Spinal cord (tissue), 10 donors: ENCODE results near the gene GLYR1. TPM values are rescaled to one million over a fixed set of nuclear protein-coding genes. Genes with fewer than 3 reads are reported as not detected.

Experiments used
- DNase-seq, 6 donors: peaks; one replicate each; pipeline versions ENCODE4 v3.0.0 to v3.0.0-alpha.2; 2013 to 2015; ENCODE audit warnings: low spot score in 6 of 6, low read depth in 4 of 6
- H3K27ac ChIP-seq: one replicate; pipeline ENCODE4 v1.5.1; 2013; ENCODE audit warnings: low read depth, low read length, control low read depth
- H3K27me3 ChIP-seq: one replicate; pipeline ENCODE4 v1.6.1; 2013; ENCODE audit warnings: low read length; ENCODE audit not compliant: control insufficient read depth, insufficient read depth
- H3K36me3 ChIP-seq: one replicate; pipeline ENCODE4 v1.6.1; 2013; ENCODE audit warnings: low read length; ENCODE audit not compliant: control insufficient read depth, insufficient read depth
- H3K4me1 ChIP-seq: one replicate; pipeline ENCODE4 v1.6.1; 2013; ENCODE audit warnings: low read length; ENCODE audit not compliant: control insufficient read depth, insufficient read depth
- H3K4me3 ChIP-seq: one replicate; pipeline ENCODE4 v1.5.1; 2013; ENCODE audit warnings: low read depth, low read length, control low read depth
- H3K9me3 ChIP-seq: one replicate; pipeline ENCODE4 v1.6.1; 2013; ENCODE audit warnings: low read length; ENCODE audit not compliant: control insufficient read depth, insufficient read depth
- WGBS: methylation state at CpG from one replicate; pipeline ENCODE4 v1.1.5; 2013; ENCODE audit warnings: missing lambda C conversion rate; ENCODE audit not compliant: insufficient coverage; 5-methylcytosine and 5-hydroxymethylcytosine counted together
- polyA plus RNA-seq, 2 donors: library from polyadenylated mRNA; unstranded; fragments of 120-200 nt; gene quantifications; one replicate each; pipeline ENCODE4 v1.2.1, GENCODE V29; 2013; ENCODE audit not compliant: insufficient read length in 2 of 2
- total RNA-seq, 2 donors: library from RNA; depleted of rRNA in 1 of 2; stranded (reverse); fragments of 120-200 nt in 1 of 2; fragments of >200 nt in 1 of 2; gene quantifications; one replicate each; pipeline versions ENCODE4 v1.2.3 to v1.2.4, GENCODE V29; 2013 to 2014
- donor health status: healthy.

GLYR1 gene
- total and polyA plus RNA-seq, 4 donors: 52.5 to 134 (median 80.3) TPM

DNA sequence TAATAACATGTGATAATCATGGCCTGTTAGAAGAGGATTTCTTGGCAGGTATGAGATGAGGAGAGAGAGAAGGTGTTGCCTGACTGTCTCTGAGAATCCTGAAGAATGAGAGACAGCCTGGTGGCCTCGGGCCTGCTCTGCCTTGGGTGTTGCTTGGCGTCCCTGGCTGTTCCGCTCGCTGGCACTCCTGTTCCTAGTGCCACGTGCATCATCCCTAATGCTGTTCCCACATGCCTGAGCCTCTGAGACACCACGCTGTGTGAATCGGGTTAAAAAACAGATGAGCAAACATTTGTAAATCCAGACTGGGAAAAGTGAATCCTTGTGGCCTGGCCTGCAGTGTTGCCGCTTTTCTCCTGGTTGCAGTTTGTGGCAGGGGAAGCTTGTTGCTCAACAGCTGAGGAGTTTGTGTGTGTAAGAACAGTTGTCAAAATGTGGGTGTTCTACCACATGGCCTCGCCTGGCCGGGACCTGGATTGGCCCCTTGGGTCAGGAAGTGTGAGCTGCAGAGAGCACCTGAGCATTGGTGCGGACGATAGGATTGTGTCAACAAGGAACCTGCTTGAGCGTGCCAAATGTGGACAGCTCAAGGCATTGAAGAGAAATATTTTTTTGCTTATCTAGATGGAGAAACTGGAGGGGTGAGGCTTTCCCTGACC, 22.2 kb upstream of the GLYR1 start:
- Histone ChIP-seq H3K36me3 (peaks cover 50% of the 10 kb centered on the region), H3K27me3 (no peaks in the 10 kb centered on the region), H3K27ac (no peak overlapping the region), H3K4me3 (no peak overlapping the region), H3K9me3 (no peaks in the 10 kb centered on the region), H3K4me1 (no peaks in the 10 kb centered on the region)
- DNase-seq: peak in 1 of 6 donors; percentile 22
- WGBS: 81% methylated on average over 13 of the region's 13 CpGs

- no peak for DNase-seq
- Histone ChIP-seq H3K9me3 (no peaks in the 10 kb centered on the region), H3K36me3 (peaks cover 44% of the 10 kb centered on the region), H3K27ac (no peak overlapping the region), H3K27me3 (no peaks in the 10 kb centered on the region), H3K4me1 (no peaks in the 10 kb centered on the region), H3K4me3 (no peak overlapping the region)
- 96% methylated on average over 7 of the region's 7 CpGs for WGBS
These were observed 21.4 kb upstream of the GLYR1 start for GRCh38 chr16:4868535-4868934.

DNA sequence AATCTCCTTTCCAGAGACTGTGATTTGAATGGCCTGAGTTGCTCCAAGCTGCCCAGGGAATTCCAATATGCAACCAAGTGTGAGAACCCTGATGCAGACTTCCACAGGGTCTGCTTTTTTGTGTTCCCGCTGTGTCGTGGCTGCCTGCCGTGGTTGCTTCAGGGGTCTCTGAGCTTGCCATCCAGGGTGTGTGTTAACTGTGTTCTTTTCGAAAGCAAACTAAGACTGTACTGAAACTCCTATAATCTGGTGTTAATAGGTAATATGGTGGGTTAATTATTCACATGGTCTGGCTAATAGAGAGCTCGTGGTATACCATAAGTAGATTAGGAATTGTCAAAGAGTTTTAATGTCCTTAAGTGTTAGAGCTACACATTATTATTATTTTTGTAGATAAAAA, 20.9 kb upstream of the GLYR1 start:
- H3K27ac ChIP-seq: no peak overlapping the region
- no peak overlapping the region for H3K4me3 ChIP-seq
- H3K36me3 ChIP-seq: peaks cover 44% of the 10 kb centered on the region
- DNase-seq: no peak
- no peaks in the 10 kb centered on the region for H3K4me1 ChIP-seq
- 92% methylated on average over 3 of the region's 5 CpGs for WGBS
- no peaks in the 10 kb centered on the region for H3K27me3 ChIP-seq
- no peaks in the 10 kb centered on the region for H3K9me3 ChIP-seq

DNA sequence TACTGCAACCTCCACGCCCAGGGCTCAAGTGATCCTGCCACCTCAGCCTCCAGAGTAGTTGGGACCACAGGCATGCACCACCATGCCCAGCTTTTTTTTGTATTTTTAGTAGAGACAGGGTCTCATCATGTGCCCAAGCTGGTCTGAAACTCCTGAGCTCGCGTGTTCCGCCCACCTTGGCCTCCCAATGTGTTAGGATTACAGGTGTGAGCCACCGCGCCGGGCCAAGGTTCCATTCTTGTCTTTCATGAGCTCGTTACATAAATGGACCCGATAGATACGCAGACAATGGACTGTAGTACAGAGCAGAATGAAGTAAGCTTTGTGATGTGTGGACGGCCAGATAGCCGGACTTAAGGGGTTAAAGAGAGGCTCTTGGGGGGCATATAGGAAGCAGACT, 19.5 kb upstream of the GLYR1 start:
- H3K36me3 ChIP-seq: peaks cover 35% of the 10 kb centered on the region
- H3K27me3 ChIP-seq: no peaks in the 10 kb centered on the region
- H3K27ac ChIP-seq: no peak overlapping the region
- H3K4me1 ChIP-seq: no peaks in the 10 kb centered on the region
- DNase-seq: no peak
- no peak overlapping the region for H3K4me3 ChIP-seq
- no peaks in the 10 kb centered on the region for H3K9me3 ChIP-seq
- WGBS: 95% methylated on average over 12 of the region's 12 CpGs

- Histone ChIP-seq H3K4me3 (no peak overlapping the region), H3K9me3 (no peaks in the 10 kb centered on the region), H3K4me1 (no peaks in the 10 kb centered on the region), H3K27ac (no peak overlapping the region), H3K27me3 (no peaks in the 10 kb centered on the region), H3K36me3 (peaks cover 32% of the 10 kb centered on the region)
- DNase-seq: no peak
- WGBS: 98% methylated on average over 10 of the region's 13 CpGs
These were observed 18.3 kb upstream of the GLYR1 start for GRCh38 chr16:4865231-4865860.

DNA sequence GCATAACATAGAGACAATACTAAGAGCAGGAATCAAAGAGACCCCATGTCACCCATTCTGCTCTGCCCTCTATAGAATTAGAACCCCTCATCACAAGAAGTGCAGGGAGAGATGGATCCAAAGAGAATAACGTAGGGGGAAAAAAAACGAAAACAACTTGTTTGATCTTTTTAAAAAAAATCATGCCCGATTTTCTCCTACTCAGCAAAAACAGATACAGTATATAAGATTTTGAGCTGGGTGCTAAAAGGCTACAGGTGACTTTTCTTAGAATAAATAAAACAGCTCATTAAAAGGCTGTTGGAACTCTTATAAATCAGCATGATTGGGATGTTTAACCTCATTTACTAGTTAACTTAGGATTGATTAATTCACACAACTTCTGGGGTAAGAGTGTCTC, 17.6 kb upstream of the GLYR1 start:
- H3K36me3 ChIP-seq: peaks cover 32% of the 10 kb centered on the region
- no peak for DNase-seq
- no peak overlapping the region for H3K27ac ChIP-seq
- H3K27me3 ChIP-seq: no peaks in the 10 kb centered on the region
- no peak overlapping the region for H3K4me3 ChIP-seq
- no peaks in the 10 kb centered on the region for H3K4me1 ChIP-seq
- WGBS: no CpG with 5 or more reads among the region's 3 CpGs
- no peaks in the 10 kb centered on the region for H3K9me3 ChIP-seq

- 95% methylated on average over 4 of the region's 5 CpGs for WGBS
- no peak for DNase-seq
- H3K36me3 ChIP-seq: peaks cover 36% of the 10 kb centered on the region
These were observed 15.6 kb upstream of the GLYR1 start for GRCh38 chr16:4862639-4863038.

DNA sequence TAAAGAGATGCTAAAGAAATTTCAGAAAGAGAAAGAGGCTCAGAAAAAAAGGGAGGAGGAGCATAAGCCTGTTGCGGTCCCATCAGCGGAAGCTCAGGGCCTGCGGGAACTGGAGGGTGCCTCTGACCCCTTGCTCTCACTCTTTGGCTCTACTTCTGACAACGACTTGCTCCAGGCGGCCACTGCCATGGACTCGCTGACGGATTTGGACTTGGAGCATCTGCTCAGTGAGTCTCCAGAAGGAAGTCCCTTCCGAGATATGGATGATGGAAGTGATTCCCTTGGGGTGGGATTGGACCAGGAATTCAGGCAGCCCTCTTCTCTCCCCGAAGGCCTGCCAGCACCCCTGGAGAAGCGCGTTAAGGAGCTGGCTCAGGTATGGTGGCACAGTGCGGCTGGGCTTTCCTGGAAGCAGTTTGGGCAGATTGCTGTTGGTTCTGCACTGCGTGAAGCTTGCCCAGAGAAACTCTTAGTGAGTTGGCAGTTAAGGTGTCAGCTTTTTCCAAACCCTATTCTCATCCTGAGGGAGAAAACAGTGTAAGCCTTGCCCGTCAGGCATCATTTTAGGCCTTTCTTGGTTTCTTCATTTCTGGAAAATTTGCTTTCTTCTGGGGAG, 13.7 kb upstream of the GLYR1 start:
- Histone ChIP-seq H3K4me1 (no peaks in the 10 kb centered on the region), H3K27me3 (no peaks in the 10 kb centered on the region), H3K36me3 (peaks cover 37% of the 10 kb centered on the region), H3K9me3 (no peaks in the 10 kb centered on the region), H3K4me3 (no peak overlapping the region), H3K27ac (no peak overlapping the region)
- 96% methylated on average over 9 of the region's 14 CpGs for WGBS
- DNase-seq: peak in 1 of 6 donors; percentile 25

More at GRCh38 chr16:4862639-4863038, 15.6 kb upstream of the GLYR1 start:
- Histone ChIP-seq H3K4me3 (no peak overlapping the region), H3K27ac (no peak overlapping the region), H3K27me3 (no peaks in the 10 kb centered on the region), H3K4me1 (no peaks in the 10 kb centered on the region), H3K9me3 (no peaks in the 10 kb centered on the region)

DNA sequence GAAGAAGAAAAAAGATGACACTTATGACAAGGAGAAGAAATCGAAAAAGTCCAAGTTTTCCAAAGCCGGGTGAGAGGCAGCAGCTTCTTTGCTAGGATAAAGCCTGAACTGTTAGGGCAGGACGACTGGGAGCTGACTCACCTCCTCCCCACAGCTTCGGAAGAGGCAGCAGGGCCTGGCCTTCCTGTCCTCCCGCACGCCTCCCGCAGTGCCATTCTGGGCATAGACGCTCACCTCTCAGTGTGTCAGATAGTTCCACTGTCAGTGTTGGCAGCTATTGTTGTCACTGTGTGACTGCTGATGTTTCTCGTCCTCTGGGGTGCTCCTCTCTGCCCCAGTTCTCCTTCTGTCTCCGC, 12.8 kb upstream of the GLYR1 start:
- WGBS: 97% methylated on average over 10 of the region's 10 CpGs
- H3K27ac ChIP-seq: no peak overlapping the region
- no peaks in the 10 kb centered on the region for H3K27me3 ChIP-seq
- no peaks in the 10 kb centered on the region for H3K4me1 ChIP-seq
- peaks cover 46% of the 10 kb centered on the region for H3K36me3 ChIP-seq
- no peak overlapping the region for H3K4me3 ChIP-seq
- DNase-seq: no peak
- no peaks in the 10 kb centered on the region for H3K9me3 ChIP-seq
